ENCODE measurements around the gene ALK.

DNA sequence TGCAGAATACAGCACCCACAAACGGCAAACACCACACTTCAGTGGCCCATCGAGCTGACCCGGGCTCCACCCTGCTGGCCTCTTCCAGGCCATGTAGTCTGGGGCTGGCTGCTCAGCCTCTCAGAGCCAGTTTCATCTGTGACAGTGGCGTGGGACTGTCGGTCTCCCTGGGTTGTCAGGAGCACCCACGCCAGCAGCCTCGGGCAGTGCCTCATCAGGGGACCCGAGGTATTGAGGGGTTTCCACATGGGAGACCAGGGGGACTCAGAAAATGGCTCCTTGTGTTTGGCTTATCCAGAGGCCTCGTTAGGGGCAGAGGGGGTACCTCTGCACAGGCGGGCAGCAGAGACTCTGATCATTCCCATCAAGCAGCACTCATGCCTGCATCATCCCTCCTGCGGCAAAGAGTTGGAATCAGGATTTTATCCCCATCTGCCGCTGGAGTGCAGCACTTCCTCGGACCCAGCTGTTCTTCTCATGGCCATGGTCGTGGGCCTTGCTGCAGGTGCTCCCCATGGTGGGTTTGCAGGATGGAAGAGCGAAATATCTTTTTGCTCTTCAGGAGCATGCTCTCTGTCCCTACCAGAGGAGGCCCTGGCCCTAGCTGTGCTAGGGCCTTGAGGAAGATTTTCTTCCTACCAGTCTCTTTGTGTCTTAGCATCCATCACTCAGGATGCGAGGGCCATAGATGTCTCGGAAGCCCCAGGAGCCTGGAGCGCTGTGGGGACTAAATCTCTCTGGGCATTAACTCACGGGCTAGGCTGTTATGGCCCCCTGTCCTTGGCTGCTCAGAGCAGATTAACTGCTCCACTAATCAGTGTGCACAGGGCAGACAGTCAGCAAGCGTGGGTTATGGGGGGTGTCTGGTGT, 705.4 kb downstream of the ALK start:
- TF ChIP-seq, protein P1, sequence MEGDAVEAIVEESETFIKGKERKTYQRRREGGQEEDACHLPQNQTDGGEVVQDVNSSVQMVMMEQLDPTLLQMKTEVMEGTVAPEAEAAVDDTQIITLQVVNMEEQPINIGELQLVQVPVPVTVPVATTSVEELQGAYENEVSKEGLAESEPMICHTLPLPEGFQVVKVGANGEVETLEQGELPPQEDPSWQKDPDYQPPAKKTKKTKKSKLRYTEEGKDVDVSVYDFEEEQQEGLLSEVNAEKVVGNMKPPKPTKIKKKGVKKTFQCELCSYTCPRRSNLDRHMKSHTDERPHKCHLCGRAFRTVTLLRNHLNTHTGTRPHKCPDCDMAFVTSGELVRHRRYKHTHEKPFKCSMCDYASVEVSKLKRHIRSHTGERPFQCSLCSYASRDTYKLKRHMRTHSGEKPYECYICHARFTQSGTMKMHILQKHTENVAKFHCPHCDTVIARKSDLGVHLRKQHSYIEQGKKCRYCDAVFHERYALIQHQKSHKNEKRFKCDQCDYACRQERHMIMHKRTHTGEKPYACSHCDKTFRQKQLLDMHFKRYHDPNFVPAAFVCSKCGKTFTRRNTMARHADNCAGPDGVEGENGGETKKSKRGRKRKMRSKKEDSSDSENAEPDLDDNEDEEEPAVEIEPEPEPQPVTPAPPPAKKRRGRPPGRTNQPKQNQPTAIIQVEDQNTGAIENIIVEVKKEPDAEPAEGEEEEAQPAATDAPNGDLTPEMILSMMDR (conservative IDR thresholded peaks at IDR 0.05; ENCODE audit: low read depth, low read length), result no peak
- TF ChIP-seq EZH2 (IDR thresholded peaks at IDR 0.05; ENCODE audit: borderline replicate concordance, low read depth, low read length, poor library complexity, severe bottlenecking), result no peak

Data from A673 (cell line).